GM10847 (cell line): ENCODE results near the gene GPR87.

Source experiments
- POLR2A ChIP-seq: IDR thresholded peaks from 2 replicates; pipeline ENCODE4 v1.6.1; 2011; ENCODE audit not compliant: insufficient read length; ENCODE audit errors: extremely low read depth

GPR87 gene

GRCh38 chr3:151275091-151275490 lies 41.5 kb downstream of the GPR87 start:
- TF ChIP-seq POLR2A, result no peak

GRCh38 chr3:151269631-151270030 lies 47.0 kb downstream of the GPR87 start:
- TF ChIP-seq POLR2A, result no peak

GRCh38 chr3:151268267-151269235 lies 48.1 kb downstream of the GPR87 start:
- TF ChIP-seq POLR2A, result no peak

GRCh38 chr3:151267066-151267465 lies 49.6 kb downstream of the GPR87 start:
- TF ChIP-seq POLR2A, result no peak

- TF ChIP-seq POLR2A, result no peak
Observed at GRCh38 chr3:151265866-151266265, 50.8 kb downstream of the GPR87 start.

- no peak for TF ChIP-seq POLR2A
Observed at GRCh38 chr3:151265166-151265565, 51.5 kb downstream of the GPR87 start.

GRCh38 chr3:151264605-151265004 lies 52.0 kb downstream of the GPR87 start:
- no peak for TF ChIP-seq POLR2A

- TF ChIP-seq POLR2A, result no peak
Observed at GRCh38 chr3:151262871-151263525, 53.6 kb downstream of the GPR87 start.

- no peak for TF ChIP-seq POLR2A
Observed at GRCh38 chr3:151259664-151260063, 57.0 kb downstream of the GPR87 start.

- TF ChIP-seq POLR2A, result no peak
Observed at GRCh38 chr3:151256749-151257148, 59.9 kb downstream of the GPR87 start.

- TF ChIP-seq POLR2A, result no peak
Observed at GRCh38 chr3:151248772-151249337, 67.8 kb downstream of the GPR87 start.
